ENCODE measurements around the gene WHAMM.

WHAMM gene

DNA sequence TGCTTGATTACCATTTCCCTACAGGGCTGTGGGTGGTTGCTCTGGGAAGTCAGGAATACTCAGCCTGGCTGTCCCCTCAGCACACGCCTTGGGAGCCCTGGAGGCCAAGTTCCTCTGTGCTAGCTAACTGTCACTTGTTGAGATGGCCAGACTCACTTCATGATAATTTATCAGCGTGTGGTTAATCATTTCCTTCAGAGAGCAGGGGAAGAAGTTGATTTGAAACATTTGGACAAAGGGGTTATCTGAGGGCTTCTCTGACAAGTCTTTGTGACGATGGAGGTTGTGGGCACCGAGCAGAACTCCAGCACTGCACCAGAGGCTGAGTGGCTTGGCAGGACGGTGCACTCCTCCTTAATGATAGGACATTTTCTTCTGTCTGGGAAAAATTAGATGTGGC, 61.9 kb downstream of the WHAMM start:
- DNase-seq: no peak

DNA sequence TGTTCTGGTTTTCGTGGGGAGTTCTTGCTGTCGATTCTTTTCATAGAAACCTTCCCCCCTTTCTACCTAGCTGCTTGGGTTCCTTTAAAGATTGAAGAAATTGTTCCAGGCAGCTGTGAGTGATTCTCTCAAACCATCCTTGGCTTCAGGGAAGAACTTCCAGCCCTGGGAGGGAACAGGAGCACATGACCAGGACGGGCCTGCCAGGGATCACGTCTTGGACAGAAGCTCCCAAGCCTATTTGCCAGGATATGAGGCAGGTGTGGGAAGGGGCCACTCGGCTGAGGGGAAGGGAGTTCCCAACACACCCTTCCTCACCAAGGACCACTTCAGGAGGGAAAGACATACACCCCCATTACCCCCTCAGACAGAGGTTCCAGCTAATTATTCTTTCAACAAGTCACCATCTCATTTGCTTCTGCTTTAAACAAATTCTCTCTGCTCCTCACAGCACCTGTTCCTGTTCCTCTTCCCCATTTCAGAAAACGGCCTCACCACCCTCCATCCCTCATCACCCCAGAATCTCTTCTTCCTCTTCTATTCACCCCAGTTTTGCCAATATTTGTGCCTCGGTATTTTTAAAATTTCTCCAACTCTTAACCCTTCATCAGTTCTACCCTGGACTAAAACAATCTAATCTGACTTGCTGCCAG, 62.5 kb downstream of the WHAMM start:
- DNase-seq: no peak

DNA sequence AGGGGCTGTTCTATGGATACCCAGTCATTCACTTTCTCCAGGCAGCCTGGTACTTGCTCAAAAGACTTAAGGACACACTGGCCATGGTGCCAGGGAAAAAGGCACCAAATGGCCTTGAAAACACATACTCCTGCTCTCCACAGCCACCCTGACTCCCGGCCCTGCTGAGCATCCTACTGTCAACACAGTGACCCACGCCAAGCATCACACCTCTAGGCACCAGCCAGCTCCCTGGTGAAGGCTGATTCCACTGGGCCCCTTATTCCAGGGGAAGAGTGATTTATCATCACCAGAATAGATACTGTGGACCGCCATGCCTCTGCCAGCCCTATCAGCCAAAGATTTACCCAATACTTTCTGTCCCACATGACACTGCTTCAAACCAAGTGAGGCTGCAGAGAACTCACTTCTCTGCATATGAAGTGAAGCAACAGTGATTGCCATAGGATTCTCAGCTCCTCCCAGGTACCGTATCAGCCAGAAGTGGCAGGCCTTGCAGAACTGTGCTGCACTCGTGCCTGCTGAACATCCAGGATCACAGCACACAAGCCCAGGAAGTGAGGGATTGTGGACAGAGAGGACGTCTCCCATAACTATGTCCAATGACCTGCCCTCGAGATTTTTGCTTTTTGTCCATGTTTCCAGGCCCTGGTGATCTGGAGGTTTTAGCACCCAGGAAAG, 63.7 kb downstream of the WHAMM start:
- DNase-seq: no peak

DNA sequence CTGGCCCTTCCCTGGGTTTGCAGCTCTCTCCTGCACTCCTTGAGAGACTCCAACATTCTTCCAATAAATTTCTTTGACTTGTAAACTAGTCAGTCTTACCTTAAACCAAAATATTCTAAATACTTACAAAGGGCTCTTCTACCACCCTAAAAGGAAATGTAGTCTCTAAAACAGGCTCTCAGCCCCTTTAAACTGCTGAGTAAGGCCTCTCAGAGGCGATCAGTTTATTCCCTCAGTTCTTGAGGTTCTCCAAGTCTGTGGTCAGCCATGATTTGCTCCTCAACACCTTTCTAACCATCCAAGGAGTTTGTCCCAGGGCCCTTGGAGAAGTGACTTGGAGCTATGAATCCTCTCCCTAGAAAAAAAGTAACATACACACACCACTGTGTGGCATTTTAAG, 64.8 kb downstream of the WHAMM start:
- no peak for DNase-seq

DNA sequence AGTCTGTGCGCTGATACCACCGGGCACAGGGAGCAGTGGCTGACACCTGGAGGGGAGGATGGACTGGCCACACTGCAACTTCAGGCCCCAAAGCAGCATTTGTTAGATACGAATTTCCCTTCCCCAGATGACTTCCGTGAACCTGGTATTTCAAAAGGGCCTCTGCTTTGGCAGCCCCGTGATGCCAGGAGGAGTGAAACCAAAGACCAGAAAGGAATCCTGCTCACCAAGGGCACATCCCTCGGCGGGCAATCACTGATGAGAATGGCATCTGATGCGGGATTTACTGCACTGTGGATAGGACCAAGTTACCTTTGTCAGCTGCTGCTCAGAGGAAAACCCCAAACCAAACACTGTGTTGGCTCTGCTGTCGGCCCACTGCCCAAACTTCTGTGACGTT, 65.5 kb downstream of the WHAMM start:
- no peak for DNase-seq

DNA sequence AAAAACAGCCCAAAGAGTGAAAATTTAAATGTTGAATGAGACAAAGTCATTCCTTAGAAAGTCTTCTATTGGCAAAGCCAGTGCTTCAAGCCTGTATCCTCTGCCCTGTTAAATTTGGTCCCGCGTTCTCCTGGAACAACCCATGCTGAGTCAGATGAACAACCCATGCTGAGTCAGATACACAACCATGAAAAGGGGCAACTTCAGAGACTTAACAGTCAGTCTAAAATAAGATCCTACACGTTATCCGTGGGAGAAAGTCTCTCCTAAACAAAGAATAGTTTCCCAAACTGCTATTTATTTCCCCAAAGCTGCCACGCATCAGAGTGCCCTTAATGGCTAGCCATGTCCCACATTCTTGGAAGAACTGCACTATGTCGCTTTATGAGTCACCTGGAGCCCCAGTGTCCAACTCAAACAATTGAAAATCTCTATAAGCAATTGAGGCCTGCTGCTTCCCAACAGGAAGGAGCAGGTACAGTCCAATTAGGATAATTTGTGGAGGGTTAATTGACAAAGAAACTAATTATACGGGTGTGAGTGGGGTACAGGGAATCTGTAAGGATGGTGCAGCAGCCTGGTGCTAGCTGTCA, 66.1 kb downstream of the WHAMM start:
- no peak for DNase-seq

DNA sequence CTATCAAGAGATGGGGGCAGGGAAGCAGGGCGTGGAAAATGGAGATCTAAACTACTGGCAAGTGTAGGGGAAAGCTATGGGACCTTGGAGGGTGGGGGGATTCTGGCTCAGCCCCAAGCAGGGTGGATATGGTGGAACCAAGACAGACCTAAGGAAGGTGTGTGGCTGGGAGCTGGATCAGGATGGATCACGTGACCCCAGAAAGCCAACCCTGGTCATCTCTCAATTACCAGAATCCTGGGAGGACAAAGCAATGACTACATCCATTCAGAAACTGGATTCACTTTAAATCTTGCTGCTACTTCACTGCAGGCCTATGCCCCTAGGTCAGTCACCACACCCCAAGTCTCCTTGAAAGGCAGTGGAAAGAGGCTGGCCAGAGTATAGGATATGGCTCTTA, 68.4 kb downstream of the WHAMM start:
- no peak for DNase-seq

DNA sequence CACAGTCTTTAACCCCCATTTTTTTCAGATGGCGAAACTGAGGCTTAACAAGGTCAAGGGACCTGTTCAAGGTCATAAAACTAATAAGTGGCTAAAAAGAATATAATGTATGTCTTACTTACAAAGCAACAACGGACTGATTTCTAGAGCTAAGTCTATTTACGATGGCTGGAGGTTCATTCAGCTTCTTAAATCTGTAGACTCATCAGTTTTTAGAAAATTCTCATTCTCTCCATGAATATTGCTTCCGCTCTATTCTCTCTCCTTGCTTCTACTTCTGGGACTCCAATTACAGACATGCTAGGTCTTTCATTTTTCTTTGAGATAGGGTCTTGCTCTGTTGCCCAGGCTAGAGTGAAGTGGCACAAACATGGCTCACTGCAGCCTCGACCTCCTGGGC, 68.9 kb downstream of the WHAMM start:
- no peak for DNase-seq

DNA sequence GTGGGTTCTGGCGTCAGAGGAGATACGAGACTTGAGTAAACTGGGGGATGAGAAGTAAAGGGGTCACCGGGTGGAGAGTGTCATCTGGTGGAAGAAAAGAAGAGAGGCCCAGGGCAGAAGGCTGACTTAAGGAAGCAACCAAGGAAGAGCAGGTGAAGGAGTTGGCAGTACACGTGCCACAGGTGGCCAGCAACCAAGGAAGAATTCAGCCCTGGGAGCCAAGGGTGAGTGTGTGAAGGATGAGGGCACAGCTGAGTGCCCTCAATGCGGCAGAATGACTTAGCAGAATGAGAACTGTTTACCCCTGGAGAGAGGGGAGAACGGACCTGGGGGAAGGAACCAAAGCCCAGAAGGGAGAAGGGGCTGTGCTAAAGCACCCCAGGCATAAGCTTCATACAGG, 71.3 kb downstream of the WHAMM start:
- no peak for DNase-seq

DNA sequence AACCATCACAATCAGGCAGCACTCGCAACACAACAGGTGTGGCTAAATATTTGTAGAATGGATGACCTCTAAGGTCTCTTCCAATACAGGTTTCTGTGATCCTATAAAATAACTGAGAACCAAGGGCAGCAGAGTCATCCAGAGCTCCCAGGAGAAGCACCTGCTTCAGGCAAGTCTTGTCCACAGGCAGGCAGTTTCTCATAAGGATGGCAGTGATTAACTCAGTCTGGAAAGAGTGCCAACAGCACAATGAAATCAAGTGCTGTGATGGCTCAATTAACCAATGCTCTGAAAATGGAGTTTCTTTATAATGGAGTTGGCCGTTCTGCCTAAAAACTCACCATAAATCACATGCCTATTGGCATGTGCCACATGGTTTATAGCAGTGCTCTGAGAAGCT, 72.3 kb downstream of the WHAMM start:
- DNase-seq: no peak

DNA sequence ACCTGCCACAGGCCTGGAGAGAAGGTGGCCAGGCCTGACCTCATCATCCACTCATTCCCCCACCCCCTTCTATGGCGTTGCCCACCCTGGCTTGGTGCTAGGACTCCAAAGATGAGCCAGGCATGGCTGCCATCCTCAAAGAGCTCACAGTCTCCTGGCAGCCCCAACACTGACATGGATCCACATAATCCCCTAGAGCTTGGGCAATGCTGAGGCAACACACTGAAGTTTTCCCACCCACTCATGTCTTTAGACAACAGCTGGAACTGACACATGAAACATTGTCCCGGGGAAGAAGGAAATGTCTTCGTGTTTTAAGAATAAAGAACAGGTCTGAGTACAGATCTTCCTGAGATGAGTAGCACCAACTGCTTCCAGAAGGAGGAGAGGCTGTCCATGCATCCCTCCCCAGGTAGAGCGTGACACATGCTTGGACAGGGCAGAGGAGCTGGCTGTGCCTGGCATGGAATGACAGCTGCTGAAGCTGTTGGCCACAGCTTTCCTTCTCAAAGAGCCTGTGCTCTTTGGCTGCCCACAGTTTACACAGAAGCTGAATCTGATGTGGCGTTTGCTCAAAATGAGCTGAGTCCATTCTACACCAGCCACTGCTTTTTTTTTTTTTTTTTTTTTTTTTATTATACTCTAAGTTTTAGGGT, 73.0 kb downstream of the WHAMM start:
- no peak for DNase-seq
